Parathyroid adenoma (tissue), 2 donors: Measurements from ENCODE around the gene SOWAHB.

Source experiments
- H2AFZ ChIP-seq: fragments of 300-600 bp; sonication (generic); one replicate; pipeline ENCODE4 v1.7.0; 2017; ENCODE audit warnings: antibody characterized with exemption, mild to moderate bottlenecking
- H3K27ac ChIP-seq: fragments of 300-600 bp; sonication (generic); one replicate; pipeline ENCODE4 v1.7.0; 2017
- H3K27me3 ChIP-seq: fragments of 300-600 bp; sonication (generic); one replicate; pipeline ENCODE4 v1.7.0; 2017; ENCODE audit warnings: low read length; ENCODE audit not compliant: control insufficient read depth, insufficient read depth
- H3K36me3 ChIP-seq: fragments of 300-600 bp; sonication (generic); one replicate; pipeline ENCODE4 v1.7.0; 2017; ENCODE audit warnings: low read length; ENCODE audit not compliant: control insufficient read depth, insufficient read depth
- H3K4me1 ChIP-seq: fragments of 300-600 bp; sonication (generic); one replicate; pipeline ENCODE4 v1.7.0; 2017; ENCODE audit warnings: control low read depth
- H3K4me2 ChIP-seq: fragments of 300-600 bp; sonication (generic); one replicate; pipeline ENCODE4 v1.7.0; 2017; ENCODE audit warnings: low read length
- H3K4me3 ChIP-seq: fragments of 300-600 bp; sonication (generic); one replicate; pipeline ENCODE4 v1.7.0; 2017; ENCODE audit warnings: low read depth, low read length
- H3K79me2 ChIP-seq: fragments of 300-600 bp; sonication (generic); one replicate; pipeline ENCODE4 v1.7.0; 2017; ENCODE audit warnings: control low read depth
- H3K9ac ChIP-seq: fragments of 300-600 bp; sonication (generic); one replicate; pipeline ENCODE4 v1.7.0; 2017; ENCODE audit warnings: mild to moderate bottlenecking
- H3K9me3 ChIP-seq: fragments of 300-600 bp; sonication (generic); one replicate; pipeline ENCODE4 v1.7.0; 2017; ENCODE audit warnings: low read length; ENCODE audit not compliant: control insufficient read depth
- TF ChIP-seq, protein P1 (sequence below): fragments of 300-600 bp; sonication (generic); IDR thresholded peaks from one replicate; pipeline ENCODE4 v1.7.0; 2017; ENCODE audit warnings: antibody characterized with exemption, mild to moderate bottlenecking
- donor health status: primary hyperparathyroidism.

SOWAHB gene

GRCh38 chr4:76897536-76898384 is at the start of gene SOWAHB:
Gene SOWAHB, minus strand, starts transcription at chr4:76898144. Its CDS starts 295 bp downstream, at chr4:76897849.
- no peaks in the 10 kb centered on the region for H3K4me1 ChIP-seq
- H3K4me2 ChIP-seq, result peak within 1 kb of the TSS; percentile 91
- peak within 1 kb of the TSS; percentile 81 for H3K27ac ChIP-seq
- no peaks in the 10 kb centered on the region for H3K79me2 ChIP-seq
- peak within 1 kb of the TSS; percentile 53 for H3K9ac ChIP-seq
- H3K27me3 ChIP-seq, result no peaks in the 10 kb centered on the region
- H3K4me3 ChIP-seq, result peak within 1 kb of the TSS; percentile 65
- H2AFZ ChIP-seq, result peak within 1 kb of the TSS; percentile 91
- H3K9me3 ChIP-seq, result no peaks in the 10 kb centered on the region
- TF ChIP-seq, protein P1, sequence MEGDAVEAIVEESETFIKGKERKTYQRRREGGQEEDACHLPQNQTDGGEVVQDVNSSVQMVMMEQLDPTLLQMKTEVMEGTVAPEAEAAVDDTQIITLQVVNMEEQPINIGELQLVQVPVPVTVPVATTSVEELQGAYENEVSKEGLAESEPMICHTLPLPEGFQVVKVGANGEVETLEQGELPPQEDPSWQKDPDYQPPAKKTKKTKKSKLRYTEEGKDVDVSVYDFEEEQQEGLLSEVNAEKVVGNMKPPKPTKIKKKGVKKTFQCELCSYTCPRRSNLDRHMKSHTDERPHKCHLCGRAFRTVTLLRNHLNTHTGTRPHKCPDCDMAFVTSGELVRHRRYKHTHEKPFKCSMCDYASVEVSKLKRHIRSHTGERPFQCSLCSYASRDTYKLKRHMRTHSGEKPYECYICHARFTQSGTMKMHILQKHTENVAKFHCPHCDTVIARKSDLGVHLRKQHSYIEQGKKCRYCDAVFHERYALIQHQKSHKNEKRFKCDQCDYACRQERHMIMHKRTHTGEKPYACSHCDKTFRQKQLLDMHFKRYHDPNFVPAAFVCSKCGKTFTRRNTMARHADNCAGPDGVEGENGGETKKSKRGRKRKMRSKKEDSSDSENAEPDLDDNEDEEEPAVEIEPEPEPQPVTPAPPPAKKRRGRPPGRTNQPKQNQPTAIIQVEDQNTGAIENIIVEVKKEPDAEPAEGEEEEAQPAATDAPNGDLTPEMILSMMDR, result no peak
- no peaks in the 10 kb centered on the region for H3K36me3 ChIP-seq

DNA sequence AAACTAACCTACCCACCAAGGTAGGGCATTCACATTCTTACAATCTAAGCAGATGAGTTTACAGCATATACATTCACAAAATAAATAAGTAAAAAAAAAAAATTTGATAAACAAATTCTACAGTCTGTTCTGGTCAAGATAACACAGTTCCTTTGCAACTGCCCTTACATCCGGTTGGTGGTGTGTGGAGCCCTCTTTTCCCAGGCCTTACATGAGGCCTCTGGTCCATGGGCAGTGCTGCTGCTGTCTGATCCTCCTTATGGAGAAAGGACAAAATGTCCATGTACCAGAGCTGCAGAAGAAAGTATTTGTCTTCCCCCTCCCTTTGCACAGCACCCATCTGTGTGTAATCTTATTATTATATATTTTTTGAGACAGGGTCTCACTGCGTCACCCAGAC is 49.4 kb upstream of the SOWAHB start:
- Histone ChIP-seq H3K4me3 (no peak overlapping the region), H3K27me3 (no peaks in the 10 kb centered on the region), H3K4me1 (no peaks in the 10 kb centered on the region), H3K9ac (no peak overlapping the region), H2AFZ (no peak overlapping the region), H3K9me3 (no peaks in the 10 kb centered on the region), H3K79me2 (no peaks in the 10 kb centered on the region), H3K4me2 (no peak overlapping the region), H3K36me3 (no peaks in the 10 kb centered on the region), H3K27ac (no peak overlapping the region)
- TF ChIP-seq, protein P1, result no peak

GRCh38 chr4:76943790-76944189 is 45.8 kb upstream of the SOWAHB start:
- H2AFZ ChIP-seq, result no peak overlapping the region
- H3K4me1 ChIP-seq, result no peaks in the 10 kb centered on the region
- no peaks in the 10 kb centered on the region for H3K9me3 ChIP-seq
- H3K9ac ChIP-seq, result no peak overlapping the region
- TF ChIP-seq, protein P1, result no peak
- no peaks in the 10 kb centered on the region for H3K79me2 ChIP-seq
- H3K27me3 ChIP-seq, result no peaks in the 10 kb centered on the region
- no peak overlapping the region for H3K4me3 ChIP-seq
- no peak overlapping the region for H3K4me2 ChIP-seq
- H3K36me3 ChIP-seq, result no peaks in the 10 kb centered on the region
- no peak overlapping the region for H3K27ac ChIP-seq

DNA sequence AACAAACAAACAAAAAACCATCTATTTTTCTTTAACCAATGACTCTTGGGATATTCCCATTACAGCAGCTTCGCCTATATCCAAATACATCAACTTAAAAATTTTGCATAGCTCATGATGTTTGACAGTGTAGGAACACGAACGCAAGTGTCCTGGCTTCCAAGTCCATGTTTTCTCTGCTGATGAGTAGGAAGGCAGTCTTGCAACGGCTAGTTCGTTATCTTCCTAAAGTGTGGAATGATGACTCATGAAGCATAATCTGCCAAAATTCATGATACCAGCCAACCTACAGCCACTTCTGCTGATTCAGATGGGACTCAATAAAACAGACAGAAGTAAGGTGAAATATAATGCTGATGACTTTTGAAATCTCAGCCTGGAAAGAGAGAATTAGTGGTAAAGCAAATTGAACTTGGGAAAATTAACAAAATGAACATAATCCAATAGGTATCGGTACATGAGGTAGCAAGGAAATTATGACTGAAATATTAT is 45.2 kb upstream of the SOWAHB start:
- Histone ChIP-seq H3K27ac (no peak overlapping the region), H2AFZ (no peak overlapping the region), H3K9ac (no peak overlapping the region), H3K4me2 (no peak overlapping the region), H3K4me3 (no peak overlapping the region), H3K9me3 (no peaks in the 10 kb centered on the region), H3K27me3 (no peaks in the 10 kb centered on the region), H3K36me3 (no peaks in the 10 kb centered on the region), H3K79me2 (no peaks in the 10 kb centered on the region), H3K4me1 (no peaks in the 10 kb centered on the region)
- TF ChIP-seq, protein P1, result no peak
